ENCODE data around the gene SPATA32.

DNA sequence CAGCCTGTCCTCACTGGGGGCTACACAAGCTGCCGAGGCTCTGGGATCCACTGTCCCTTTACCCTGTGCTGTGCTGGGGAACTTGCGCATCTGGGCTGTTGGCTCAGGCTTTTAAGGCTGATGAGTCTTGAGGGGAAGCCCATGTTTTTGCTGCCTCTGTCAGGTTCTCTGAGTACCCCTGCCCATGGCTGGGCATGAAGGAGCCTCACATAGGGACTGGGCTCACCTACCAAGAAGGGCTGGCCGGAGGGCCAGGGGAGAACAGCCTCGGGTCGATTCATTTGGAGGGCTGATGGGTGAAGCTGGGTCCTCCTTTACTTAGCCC, 25.6 kb downstream of the SPATA32 start:
- TF ChIP-seq, protein P1, sequence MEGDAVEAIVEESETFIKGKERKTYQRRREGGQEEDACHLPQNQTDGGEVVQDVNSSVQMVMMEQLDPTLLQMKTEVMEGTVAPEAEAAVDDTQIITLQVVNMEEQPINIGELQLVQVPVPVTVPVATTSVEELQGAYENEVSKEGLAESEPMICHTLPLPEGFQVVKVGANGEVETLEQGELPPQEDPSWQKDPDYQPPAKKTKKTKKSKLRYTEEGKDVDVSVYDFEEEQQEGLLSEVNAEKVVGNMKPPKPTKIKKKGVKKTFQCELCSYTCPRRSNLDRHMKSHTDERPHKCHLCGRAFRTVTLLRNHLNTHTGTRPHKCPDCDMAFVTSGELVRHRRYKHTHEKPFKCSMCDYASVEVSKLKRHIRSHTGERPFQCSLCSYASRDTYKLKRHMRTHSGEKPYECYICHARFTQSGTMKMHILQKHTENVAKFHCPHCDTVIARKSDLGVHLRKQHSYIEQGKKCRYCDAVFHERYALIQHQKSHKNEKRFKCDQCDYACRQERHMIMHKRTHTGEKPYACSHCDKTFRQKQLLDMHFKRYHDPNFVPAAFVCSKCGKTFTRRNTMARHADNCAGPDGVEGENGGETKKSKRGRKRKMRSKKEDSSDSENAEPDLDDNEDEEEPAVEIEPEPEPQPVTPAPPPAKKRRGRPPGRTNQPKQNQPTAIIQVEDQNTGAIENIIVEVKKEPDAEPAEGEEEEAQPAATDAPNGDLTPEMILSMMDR (IDR thresholded peaks at IDR 0.05): no peak
- TF ChIP-seq POLR2AphosphoS5 (IDR thresholded peaks at IDR 0.05): no peak
